Gastroesophageal sphincter (tissue), 3 donors: ENCODE data around the gene DIRAS3.

Source experiments
- EP300 ChIP-seq: sonication (generic); formaldehyde crosslinking; IDR thresholded peaks from one replicate; pipeline ENCODE4 v1.6.1; 2017; ENCODE audit warnings: antibody characterized with exemption, mild to moderate bottlenecking
- POLR2A ChIP-seq, 2 donors: fragments of 450-650 bp; IDR thresholded peaks; one replicate each; pipeline ENCODE4 v1.6.1; 2017; ENCODE audit warnings: antibody characterized with exemption in 2 of 2, mild to moderate bottlenecking in 2 of 2, moderate library complexity in 1 of 2
- TF ChIP-seq, protein P1 (sequence below), 4 experiments: fragments of 200-600 bp in 2 of 4; fragments of 450-650 bp in 2 of 4; sonication (generic) in 1 of 4; IDR thresholded peaks; one replicate each; pipeline ENCODE4 v1.5.1; 2017 to 2019; ENCODE audit warnings: antibody characterized with exemption in 4 of 4, mild to moderate bottlenecking in 2 of 4, moderate library complexity in 2 of 4

- TF ChIP-seq, protein P1, sequence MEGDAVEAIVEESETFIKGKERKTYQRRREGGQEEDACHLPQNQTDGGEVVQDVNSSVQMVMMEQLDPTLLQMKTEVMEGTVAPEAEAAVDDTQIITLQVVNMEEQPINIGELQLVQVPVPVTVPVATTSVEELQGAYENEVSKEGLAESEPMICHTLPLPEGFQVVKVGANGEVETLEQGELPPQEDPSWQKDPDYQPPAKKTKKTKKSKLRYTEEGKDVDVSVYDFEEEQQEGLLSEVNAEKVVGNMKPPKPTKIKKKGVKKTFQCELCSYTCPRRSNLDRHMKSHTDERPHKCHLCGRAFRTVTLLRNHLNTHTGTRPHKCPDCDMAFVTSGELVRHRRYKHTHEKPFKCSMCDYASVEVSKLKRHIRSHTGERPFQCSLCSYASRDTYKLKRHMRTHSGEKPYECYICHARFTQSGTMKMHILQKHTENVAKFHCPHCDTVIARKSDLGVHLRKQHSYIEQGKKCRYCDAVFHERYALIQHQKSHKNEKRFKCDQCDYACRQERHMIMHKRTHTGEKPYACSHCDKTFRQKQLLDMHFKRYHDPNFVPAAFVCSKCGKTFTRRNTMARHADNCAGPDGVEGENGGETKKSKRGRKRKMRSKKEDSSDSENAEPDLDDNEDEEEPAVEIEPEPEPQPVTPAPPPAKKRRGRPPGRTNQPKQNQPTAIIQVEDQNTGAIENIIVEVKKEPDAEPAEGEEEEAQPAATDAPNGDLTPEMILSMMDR (IDR thresholded peaks at IDR 0.05): no peak
- no peak for TF ChIP-seq POLR2A (IDR thresholded peaks at IDR 0.05)
- no peak for TF ChIP-seq EP300
Measured at GRCh38 chr1:68057564-68057963, 7.1 kb upstream of the DIRAS3 start.
